Endothelial cell of umbilical vein (primary cell): ENCODE measurements around the gene HDAC8.

Experiments
- CTCF ChIP-seq, 2 donors: IDR thresholded peaks; 1 replicate in 1 of 2; 2 replicates in 1 of 2; pipeline ENCODE4 v1.5.1; 2011; ENCODE audit warnings: low read length in 2 of 2, mild to moderate bottlenecking in 2 of 2, moderate library complexity in 2 of 2, control low read depth in 1 of 2, inconsistent platforms in 1 of 2, low read depth in 1 of 2; ENCODE audit not compliant: insufficient read depth in 1 of 2; ENCODE audit errors: extremely low read depth in 1 of 2
- FOS ChIP-seq: IDR thresholded peaks from 2 replicates; pipeline ENCODE4 v1.6.1; 2011; ENCODE audit warnings: mild to moderate bottlenecking, low read length, moderate library complexity, borderline replicate concordance; ENCODE audit not compliant: insufficient read depth
- MYC ChIP-seq: IDR thresholded peaks from one replicate; pipeline ENCODE4 v1.6.1; 2011; ENCODE audit warnings: mild to moderate bottlenecking, low read depth, low read length
- POLR2A ChIP-seq: IDR thresholded peaks from 2 replicates; pipeline ENCODE4 v1.6.1; 2012; ENCODE audit warnings: low read depth, mild to moderate bottlenecking, control low read depth, low read length

DNA sequence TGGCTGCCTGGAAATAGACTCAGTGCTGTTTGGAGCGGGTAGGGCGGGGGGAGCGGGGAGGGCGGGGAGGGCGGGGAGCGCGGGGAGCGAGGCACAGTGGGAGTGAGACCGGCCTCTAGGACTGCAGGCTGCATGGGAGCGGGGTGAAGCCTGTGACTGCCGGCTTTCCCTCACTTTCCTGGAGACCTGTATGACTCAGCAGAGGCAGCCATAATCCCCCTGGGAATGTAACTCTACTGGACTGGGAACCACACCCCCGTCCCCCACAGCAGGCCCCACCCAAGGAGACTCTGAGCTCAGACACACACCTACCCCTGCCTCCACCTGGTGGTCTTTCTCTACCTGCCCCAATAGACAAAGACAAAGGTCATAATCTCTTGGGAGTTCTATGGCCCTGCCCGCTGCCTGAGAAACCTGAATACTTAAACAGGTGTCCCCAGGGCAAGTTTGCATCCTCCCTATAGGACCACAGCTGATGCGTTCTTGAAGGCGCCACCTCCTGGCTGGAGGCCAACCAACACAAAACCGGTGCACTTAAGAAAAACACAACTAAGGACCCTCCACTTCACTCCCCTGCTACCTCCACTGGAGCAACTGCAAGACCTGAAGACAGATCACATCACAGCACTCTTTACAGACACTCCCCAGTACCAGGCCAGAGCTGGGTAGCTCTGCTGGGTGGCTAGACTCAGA lies 18.0 kb downstream of the HDAC8 start:
- TF ChIP-seq CTCF (IDR thresholded peaks at IDR 0.05; ENCODE audit: extremely low read depth in 1 of 2, insufficient read depth in 1 of 2, low read depth in 1 of 2, low read length in 2 of 2), result no peak
- TF ChIP-seq FOS, result no peak
- no peak for TF ChIP-seq POLR2A
- no peak for TF ChIP-seq MYC
